IPS-18a (cell line): ENCODE results near the gene C16orf54.
"Not testable (repeated sequence)": the region's sequence is repeated elsewhere in the genome, so short reads cannot be mapped to it uniquely, and the experiment has no call there.

Source experiments
- H3K27ac ChIP-seq: one replicate; pipeline ENCODE4 v1.5.1; 2013; ENCODE audit warnings: low read length
- H3K27me3 ChIP-seq: one replicate; pipeline ENCODE4 v1.6.1; 2013; ENCODE audit warnings: mild to moderate bottlenecking, low read length; ENCODE audit not compliant: control insufficient read depth, insufficient read depth
- H3K36me3 ChIP-seq: one replicate; pipeline ENCODE4 v1.6.1; 2013; ENCODE audit warnings: low read depth, low read length; ENCODE audit not compliant: control insufficient read depth
- H3K4me1 ChIP-seq: one replicate; pipeline ENCODE4 v1.6.1; 2013; ENCODE audit warnings: low read depth, low read length; ENCODE audit not compliant: control insufficient read depth
- H3K4me3 ChIP-seq: one replicate; pipeline ENCODE4 v1.5.1; 2013; ENCODE audit warnings: low read length
- H3K9ac ChIP-seq: one replicate; pipeline ENCODE4 v1.6.1; 2013; ENCODE audit warnings: mild to moderate bottlenecking, low read length, moderate library complexity
- H3K9me3 ChIP-seq: one replicate; pipeline ENCODE4 v1.6.1; 2013; ENCODE audit warnings: low read depth, low read length; ENCODE audit not compliant: control insufficient read depth

The C16orf54 gene

DNA sequence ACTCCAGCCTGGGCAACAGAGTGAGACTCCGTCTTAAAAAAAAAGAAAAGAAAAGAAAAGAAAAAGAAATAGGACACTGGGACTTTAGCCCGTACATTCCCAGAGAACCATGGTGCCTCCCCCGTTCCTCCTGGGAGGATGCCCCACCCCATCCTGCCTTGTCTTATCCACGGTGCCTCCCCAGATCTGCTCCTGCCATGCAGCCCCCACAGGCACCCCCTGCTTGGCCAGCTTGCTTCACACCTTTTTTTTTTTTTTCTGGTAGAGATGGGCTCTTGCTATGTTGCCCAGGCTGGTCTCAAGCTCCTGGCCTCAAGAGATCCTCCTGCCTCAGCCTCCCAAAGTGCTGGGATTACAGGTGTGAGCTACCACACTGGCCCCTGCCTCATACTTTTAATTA, 728 bp upstream of the C16orf54 start:
- not testable (repeated sequence) for H3K4me3 ChIP-seq, H3K9ac ChIP-seq, H3K4me1 ChIP-seq, H3K36me3 ChIP-seq, H3K27ac ChIP-seq, H3K9me3 ChIP-seq, H3K27me3 ChIP-seq

DNA sequence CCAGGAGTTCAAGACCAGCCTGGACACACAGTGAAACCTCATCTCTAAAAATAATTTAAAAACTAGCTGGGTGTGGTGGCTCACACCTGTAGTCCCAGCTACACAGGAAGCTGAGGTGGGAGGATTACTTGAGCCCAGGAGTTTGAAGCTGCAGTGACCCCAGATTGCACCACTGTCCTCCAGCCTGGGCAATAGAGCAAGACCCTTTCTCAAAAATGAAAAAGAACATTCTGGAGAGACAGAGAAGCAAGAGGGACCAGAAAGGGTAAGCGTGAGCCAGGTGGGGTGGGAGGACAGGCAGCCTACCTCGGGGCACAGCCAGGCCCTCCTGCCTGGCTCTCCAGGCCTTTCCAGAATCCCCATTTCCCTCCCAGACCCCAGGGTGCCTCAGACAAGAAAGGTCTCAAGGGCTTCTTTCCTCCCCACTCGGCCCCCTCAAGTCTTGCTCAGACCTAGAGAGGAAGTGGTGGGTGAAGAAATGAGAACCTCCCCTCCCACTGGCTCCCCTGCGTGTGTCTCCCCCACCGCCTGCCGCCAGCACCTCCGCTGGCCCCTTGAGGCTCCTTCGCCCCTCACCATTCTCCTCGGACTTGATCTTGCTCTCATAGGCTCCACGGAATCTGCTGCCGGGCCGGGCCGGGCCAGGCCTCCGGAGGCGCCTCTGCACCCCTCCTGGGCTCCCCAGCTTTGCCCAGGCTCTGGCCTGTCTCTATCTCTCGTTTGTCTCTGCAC, 503 bp downstream of the C16orf54 start:
- Histone ChIP-seq H3K4me3 (no peak overlapping the region), H3K9ac (no peak overlapping the region)

DNA sequence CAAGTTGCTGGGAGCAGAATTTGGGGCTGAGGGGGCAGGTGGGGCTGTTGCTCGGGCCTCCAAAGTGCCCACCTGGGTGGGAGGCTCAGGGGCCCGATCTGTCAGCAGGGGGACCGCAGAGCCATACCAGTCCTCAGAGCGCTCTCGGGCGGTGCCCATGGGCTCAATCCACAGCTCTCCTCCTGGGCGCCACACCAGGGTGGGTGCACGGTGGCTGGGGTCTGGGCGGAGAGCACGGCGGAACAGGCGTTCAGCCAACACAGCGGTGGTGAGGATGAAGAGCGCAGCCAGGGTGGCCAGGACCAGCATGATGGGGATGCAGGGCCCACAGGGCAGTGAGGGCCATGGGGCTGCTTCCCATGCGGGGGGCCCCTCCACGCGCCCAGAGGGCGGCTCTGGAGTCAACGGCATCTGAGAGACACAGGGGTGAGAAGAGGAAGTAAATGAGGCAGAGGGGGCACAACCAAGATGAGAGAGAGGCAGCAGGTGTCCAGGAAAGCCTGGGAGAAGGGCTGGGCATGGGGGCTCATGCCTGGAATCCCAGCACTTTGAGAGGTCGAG, 1.2 kb downstream of the C16orf54 start:
- Histone ChIP-seq H3K9ac (no peak overlapping the region), H3K27me3 (no peaks in the 10 kb centered on the region), H3K27ac (no peak overlapping the region)

More for the DNA sequence above, 503 bp downstream of the C16orf54 start:
- no peaks in the 10 kb centered on the region for H3K4me1 ChIP-seq
- H3K27me3 ChIP-seq, result no peaks in the 10 kb centered on the region
- no peaks in the 10 kb centered on the region for H3K9me3 ChIP-seq
- no peaks in the 10 kb centered on the region for H3K36me3 ChIP-seq
- no peak overlapping the region for H3K27ac ChIP-seq

DNA sequence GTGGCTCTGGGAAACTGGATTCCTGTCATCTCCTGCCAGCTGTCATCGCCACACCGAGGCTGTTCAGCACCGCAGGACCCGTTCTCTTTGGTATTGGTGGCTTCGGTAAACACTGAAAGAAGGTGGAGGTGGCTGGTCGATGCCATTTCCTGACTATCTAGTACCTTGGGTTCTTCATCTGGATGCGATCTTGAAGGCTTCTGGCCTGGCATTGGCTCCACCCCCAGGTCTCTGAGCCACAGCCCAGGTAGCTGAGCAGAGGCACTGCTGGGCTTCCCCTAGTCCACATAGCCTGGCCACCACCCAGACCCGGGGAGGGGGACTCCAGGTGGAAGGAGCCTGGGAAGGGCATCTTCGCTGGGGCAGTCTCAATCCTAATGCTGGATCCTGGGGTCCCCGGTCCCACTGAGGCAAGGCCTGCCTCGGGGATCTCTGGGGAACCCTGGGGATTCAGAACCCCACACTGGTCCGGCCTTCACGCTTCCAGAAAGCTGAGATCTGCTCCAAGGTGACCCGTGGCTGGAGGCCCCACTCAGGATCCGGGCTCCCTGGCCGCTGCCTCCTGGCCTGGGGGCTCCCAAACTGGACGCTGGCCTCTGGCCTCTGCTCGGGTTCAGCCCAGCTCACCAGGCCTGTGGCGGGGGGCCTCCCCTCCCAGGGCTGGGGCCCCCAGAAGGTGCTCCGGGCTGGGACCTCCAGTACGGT, 1.8 kb downstream of the C16orf54 start:
- no peaks in the 10 kb centered on the region for H3K27me3 ChIP-seq
- H3K4me3 ChIP-seq, result no peak overlapping the region
- no peaks in the 10 kb centered on the region for H3K9me3 ChIP-seq
- H3K27ac ChIP-seq, result no peak overlapping the region
- peaks cover 3% of the 10 kb centered on the region for H3K36me3 ChIP-seq
- H3K9ac ChIP-seq, result no peak overlapping the region
- H3K4me1 ChIP-seq, result no peaks in the 10 kb centered on the region

More for the DNA sequence above, 1.2 kb downstream of the C16orf54 start:
- H3K4me3 ChIP-seq, result no peak overlapping the region
- no peaks in the 10 kb centered on the region for H3K9me3 ChIP-seq
- no peaks in the 10 kb centered on the region for H3K4me1 ChIP-seq
- peaks cover 3% of the 10 kb centered on the region for H3K36me3 ChIP-seq

DNA sequence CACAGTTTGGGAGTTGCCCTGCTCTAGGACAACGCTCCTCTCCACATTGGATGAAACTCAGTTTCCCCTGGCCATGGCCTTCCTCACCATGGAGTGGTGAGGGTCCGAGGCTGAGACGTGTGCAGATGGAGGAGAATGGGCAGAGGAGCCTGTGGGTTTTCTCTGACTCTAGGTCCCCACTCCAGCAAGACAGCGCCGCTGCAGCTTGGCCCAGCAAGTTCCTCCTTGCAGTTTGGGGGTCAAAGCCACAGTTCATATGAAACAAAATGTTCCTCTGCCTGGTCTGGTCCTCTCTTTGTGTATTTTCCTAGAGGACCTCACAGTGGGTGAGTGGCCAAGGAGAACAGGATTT, 2.3 kb downstream of the C16orf54 start:
- Histone ChIP-seq H3K9me3 (no peaks in the 10 kb centered on the region), H3K4me3 (no peak overlapping the region), H3K4me1 (no peaks in the 10 kb centered on the region), H3K36me3 (peaks cover 3% of the 10 kb centered on the region), H3K9ac (no peak overlapping the region), H3K27ac (no peak overlapping the region), H3K27me3 (no peaks in the 10 kb centered on the region)

DNA sequence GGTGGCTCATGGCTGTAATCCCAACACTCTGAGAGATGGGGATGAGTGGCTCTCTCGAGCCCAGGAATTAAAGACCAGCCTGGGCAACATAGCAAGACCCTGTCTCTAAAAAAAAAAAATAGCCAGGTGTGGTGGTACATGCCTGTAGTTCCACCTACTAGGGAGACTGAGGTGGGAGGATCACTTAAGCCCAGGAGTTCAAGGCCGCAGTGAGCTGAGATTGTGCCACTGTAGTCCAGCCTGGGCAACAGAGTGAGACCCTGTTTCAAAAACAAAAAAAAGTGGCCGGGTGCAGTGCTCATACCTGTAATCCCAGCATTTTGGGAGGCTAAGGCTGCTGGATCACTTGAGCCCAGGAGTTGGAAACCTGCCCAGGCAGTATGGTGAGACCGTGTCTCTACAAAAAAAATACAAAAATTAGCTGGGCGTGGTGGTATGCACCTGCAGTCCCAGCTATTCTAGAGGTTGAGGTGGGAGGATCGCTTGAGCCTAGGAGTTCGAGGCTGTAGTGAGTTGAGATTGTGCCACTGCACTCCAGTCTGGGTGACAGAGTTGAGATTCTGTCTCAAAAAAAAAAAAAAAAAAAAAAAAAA, 3.0 kb downstream of the C16orf54 start:
- no peak overlapping the region for H3K4me3 ChIP-seq
- no peak overlapping the region for H3K9ac ChIP-seq
- no peaks in the 10 kb centered on the region for H3K9me3 ChIP-seq
- H3K27me3 ChIP-seq, result no peaks in the 10 kb centered on the region
- no peak overlapping the region for H3K27ac ChIP-seq
- no peaks in the 10 kb centered on the region for H3K4me1 ChIP-seq
- H3K36me3 ChIP-seq, result peaks cover 3% of the 10 kb centered on the region

DNA sequence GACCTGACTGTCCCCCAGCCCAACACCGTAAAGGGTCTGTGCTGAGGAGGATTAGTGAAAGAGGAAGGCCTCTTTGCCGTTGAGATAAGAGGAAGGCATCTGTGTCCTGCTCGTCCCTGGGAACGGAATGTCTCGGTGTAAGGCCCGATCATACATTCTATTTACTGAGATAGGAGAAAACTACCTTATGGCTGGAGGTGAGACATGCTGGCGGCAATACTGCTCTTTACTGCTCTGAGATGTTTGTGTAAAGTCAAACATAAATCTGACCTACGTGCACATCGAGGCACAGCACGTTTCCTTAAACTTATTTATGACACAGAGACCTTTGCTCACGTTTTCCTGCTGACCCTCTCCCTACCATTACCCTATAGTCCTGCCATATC, 5.2 kb downstream of the C16orf54 start:
- H3K4me3 ChIP-seq, H3K27ac ChIP-seq, H3K9ac ChIP-seq, H3K27me3 ChIP-seq, H3K4me1 ChIP-seq, H3K9me3 ChIP-seq: not testable (repeated sequence)
- peaks cover 13% of the 10 kb centered on the region for H3K36me3 ChIP-seq

DNA sequence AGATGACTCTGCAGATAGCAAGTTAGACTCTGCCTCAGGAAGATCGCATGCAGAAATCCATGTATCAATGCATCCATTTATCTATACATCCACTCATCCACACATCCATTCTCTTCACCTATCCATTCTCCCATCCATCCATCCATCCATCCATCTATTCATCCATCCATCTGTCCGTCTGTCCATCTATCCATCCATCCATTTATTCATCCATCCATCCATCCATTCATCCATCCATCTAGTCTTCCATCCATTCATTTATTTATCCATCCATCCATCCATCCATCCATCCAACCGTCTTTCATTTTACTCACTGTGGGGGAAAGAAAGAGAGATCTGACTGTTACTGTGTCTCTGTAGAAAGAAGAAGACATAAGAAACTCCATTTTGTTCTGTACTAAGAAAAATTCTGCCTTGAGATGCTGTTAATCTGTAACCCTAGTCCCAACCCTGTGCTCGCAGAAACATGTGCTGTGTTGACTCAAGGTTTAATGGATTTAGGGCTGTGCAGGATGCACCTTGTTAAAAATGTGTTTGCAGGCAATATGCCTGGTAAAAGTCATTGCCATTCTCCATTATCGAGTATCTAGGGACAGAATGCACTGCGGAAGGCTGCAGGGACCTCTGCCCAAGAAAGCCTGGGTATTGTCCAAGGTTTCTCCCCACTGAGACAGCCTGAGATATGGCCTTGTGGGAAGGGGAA, 5.7 kb downstream of the C16orf54 start:
- H3K27ac ChIP-seq, H3K27me3 ChIP-seq, H3K9ac ChIP-seq, H3K4me3 ChIP-seq, H3K9me3 ChIP-seq, H3K4me1 ChIP-seq: not testable (repeated sequence)
- peaks cover 13% of the 10 kb centered on the region for H3K36me3 ChIP-seq

DNA sequence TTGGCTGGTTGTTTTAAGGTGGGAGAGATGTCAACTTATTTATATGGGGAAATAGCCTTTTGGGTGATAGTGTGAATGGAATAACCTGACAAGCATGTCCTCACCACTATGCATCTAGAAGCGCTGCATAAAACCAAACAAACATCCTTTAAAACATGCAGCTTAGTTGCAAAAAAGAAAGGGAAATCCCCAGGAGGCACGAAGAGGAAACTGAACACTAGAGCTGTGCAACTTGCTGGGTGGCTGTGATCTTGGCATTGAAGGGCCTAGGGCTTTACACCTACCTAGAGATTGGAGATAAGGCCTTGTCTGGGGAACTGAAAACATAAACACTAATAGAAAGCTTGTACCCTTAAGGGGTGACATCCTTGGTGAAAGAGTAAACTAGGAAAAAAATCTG, 7.3 kb downstream of the C16orf54 start:
- Histone ChIP-seq H3K27me3 (no peaks in the 10 kb centered on the region), H3K4me3 (no peak overlapping the region), H3K36me3 (peaks cover 24% of the 10 kb centered on the region), H3K4me1 (no peaks in the 10 kb centered on the region), H3K9me3 (no peaks in the 10 kb centered on the region), H3K27ac (no peak overlapping the region), H3K9ac (no peak overlapping the region)

DNA sequence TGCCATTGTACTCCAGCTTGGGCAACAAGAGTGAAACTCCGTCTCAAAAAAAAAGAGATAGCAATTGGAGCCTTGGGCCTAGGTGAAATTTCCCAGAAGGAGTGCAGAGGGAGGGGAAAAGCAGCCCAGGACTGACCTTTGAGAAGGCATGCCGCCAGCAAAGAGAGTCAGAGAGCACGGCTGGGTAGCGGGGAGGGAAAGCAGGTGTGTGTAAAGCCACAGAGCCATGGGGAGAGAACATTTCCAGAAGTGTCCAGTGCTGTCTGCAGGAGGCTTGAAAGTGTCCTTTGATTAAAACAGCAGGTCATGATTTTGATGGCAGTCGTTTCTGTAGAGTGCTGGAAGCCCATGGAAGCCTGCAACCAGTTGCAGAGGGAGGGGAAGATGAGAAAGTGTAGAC, 8.1 kb downstream of the C16orf54 start:
- Histone ChIP-seq H3K27ac (no peak overlapping the region), H3K4me1 (no peaks in the 10 kb centered on the region), H3K9me3 (no peaks in the 10 kb centered on the region), H3K4me3 (no peak overlapping the region), H3K27me3 (no peaks in the 10 kb centered on the region), H3K36me3 (peaks cover 28% of the 10 kb centered on the region), H3K9ac (no peak overlapping the region)

DNA sequence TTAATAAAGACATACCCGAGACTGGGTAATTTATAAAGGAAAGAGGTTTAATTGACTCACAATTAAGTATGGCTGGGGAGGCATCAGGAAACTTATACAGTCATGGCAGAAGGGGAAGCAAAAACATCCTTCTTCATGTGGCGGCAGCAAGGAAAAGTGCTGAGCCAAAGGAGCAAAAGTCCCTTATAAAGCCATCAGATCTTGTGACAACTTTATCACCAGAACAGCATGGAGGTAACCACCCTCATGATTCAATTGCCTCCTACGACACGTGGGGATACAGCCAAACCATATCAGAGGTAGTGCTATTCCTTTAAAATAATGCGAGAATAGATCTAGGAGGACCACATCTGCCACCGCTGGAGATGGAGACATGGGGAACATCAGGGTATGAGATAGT, 9.0 kb downstream of the C16orf54 start:
- H3K27ac ChIP-seq, result no peak overlapping the region
- no peaks in the 10 kb centered on the region for H3K27me3 ChIP-seq
- H3K9me3 ChIP-seq, result no peaks in the 10 kb centered on the region
- no peaks in the 10 kb centered on the region for H3K4me1 ChIP-seq
- H3K4me3 ChIP-seq, result no peak overlapping the region
- H3K9ac ChIP-seq, result no peak overlapping the region
- H3K36me3 ChIP-seq, result peaks cover 28% of the 10 kb centered on the region
